Kidney (tissue), 14 donors: ENCODE measurements around the gene CRB2. TPM values are rescaled to one million over a fixed set of nuclear protein-coding genes. Genes with fewer than 3 reads are reported as not detected.

Experiments
- DNase-seq, 5 donors: peaks; one replicate each; pipeline ENCODE4 v3.0.0-alpha.2; 2013 to 2020
- FAIRE-seq: peaks from 2 replicates; lab custom pipeline; 2012; peaks lifted over from hg19 to GRCh38; lab: Jason Lieb, UNC
- H3K27ac ChIP-seq, 2 donors: one replicate each; pipeline ENCODE4 v1.7.0; 2013; ENCODE audit warnings: low read depth in 2 of 2, low read length in 2 of 2, inconsistent platforms in 1 of 2
- H3K27me3 ChIP-seq: one replicate; pipeline ENCODE4 v1.7.1; 2013; ENCODE audit warnings: low read length, inconsistent platforms; ENCODE audit not compliant: control insufficient read depth, insufficient read depth
- H3K36me3 ChIP-seq, 3 donors: one replicate each; pipeline versions ENCODE4 v1.7.0 to v1.7.1; 2013; ENCODE audit warnings: low read length in 3 of 3, control low read depth in 1 of 3, inconsistent platforms in 1 of 3; ENCODE audit not compliant: insufficient read depth in 3 of 3, control insufficient read depth in 2 of 3
- H3K4me1 ChIP-seq, 3 donors: one replicate each; pipeline versions ENCODE4 v1.7.0 to v1.7.1; 2013; ENCODE audit warnings: low read length in 3 of 3, inconsistent platforms in 1 of 3, low read depth in 1 of 3; ENCODE audit not compliant: control insufficient read depth in 2 of 3, insufficient read depth in 2 of 3
- H3K4me3 ChIP-seq, 3 donors: one replicate each; pipeline versions ENCODE4 v1.7.0 to v1.8.1; 2013; ENCODE audit warnings: low read length in 3 of 3, control low read depth in 1 of 3, inconsistent platforms in 1 of 3
- H3K9ac ChIP-seq, 3 donors: one replicate each; pipeline versions ENCODE4 v1.7.0 to v1.7.1; 2013; ENCODE audit warnings: low read length in 3 of 3, control low read depth in 1 of 3, inconsistent platforms in 1 of 3
- H3K9me3 ChIP-seq, 3 donors: one replicate each; pipeline versions ENCODE4 v1.7.0 to v1.7.1; 2013; ENCODE audit warnings: low read length in 3 of 3, control low read depth in 1 of 3, inconsistent platforms in 1 of 3; ENCODE audit not compliant: control insufficient read depth in 2 of 3, insufficient read depth in 1 of 3
- CTCF ChIP-seq: IDR thresholded peaks from 3 replicates; pipeline ENCODE4 v1.5.1; 2012; ENCODE audit warnings: mild to moderate bottlenecking, moderate library complexity, borderline replicate concordance; ENCODE audit not compliant: insufficient read depth; ENCODE audit errors: extremely low read depth
- intact Hi-C: fragments of 100-400 bp; cut with DNase I; formaldehyde crosslinking; loops from one replicate; pipeline ENCODE4 v1.11.1; 2022
- polyA plus RNA-seq: library from polyadenylated mRNA; stranded (reverse); fragments of 350-450 nt; fragmentation: Illumina TruSeq; extraction: RNeasy Lipid Tissue Mini Kit (QIAGEN cat#74804); gene quantifications from one replicate; pipeline ENCODE4 v1.2.3, GENCODE V29; 2014; ENCODE audit warnings: low read depth, low replicate concordance; ENCODE audit not compliant: insufficient read depth
- total RNA-seq: library from RNA; stranded (reverse); fragmentation: NEBNext Ultra II Directional; extraction: Animal tissue kit (Norgen Biotek cat#: 25700); gene quantifications from one replicate; pipeline ENCODE4 v1.2.1, GENCODE V29; 2021
- donor health status: control.
- donor health status: control.
- donor health status: control.
- donor health status: control.
- donor health status: control.
- donor health status: DM: yes; HTN: yes; CAD: no.
- donor health status: Normal renal cell carcinoma (clear cell type).

The CRB2 gene
- total and polyA plus RNA-seq, 2 donors from 2014 or later, result 0.88 to 8.4 TPM

DNA sequence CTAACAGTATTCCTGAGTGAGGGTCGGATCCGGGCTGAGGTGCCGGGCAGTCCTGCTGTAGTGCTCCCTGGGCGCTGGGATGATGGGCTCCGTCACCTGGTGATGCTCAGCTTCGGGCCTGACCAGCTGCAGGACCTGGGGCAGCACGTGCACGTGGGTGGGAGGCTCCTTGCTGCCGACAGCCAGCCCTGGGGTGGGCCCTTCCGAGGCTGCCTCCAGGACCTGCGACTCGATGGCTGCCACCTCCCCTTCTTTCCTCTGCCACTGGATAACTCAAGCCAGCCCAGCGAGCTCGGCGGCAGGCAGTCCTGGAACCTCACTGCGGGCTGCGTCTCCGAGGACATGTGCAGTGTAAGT, 15.2 kb downstream of the CRB2 start:
- no peak overlapping the region for H3K27ac ChIP-seq
- peak in 2 of 5 donors; percentile 41 to 72 for DNase-seq
- no peak overlapping the region for H3K4me3 ChIP-seq
- TF ChIP-seq CTCF, result no peak
- FAIRE-seq, result no peak
- H3K27me3 ChIP-seq, result no peaks in the 10 kb centered on the region
- H3K9ac ChIP-seq, result no peak overlapping the region
- no peaks in the 10 kb centered on the region for H3K9me3 ChIP-seq
- H3K4me1 ChIP-seq, result peaks cover 0 to 10% (median 0%) of the 10 kb centered on the region in 3 donors
- no peaks in the 10 kb centered on the region for H3K36me3 ChIP-seq
- intact Hi-C loops, result no loop called here

- no peaks in the 10 kb centered on the region for H3K9me3 ChIP-seq
- DNase-seq (peak in 1 of 5 donors; percentile 64), FAIRE-seq (no peak)
- no peaks in the 10 kb centered on the region for H3K36me3 ChIP-seq
- peaks cover 0 to 10% (median 0%) of the 10 kb centered on the region in 3 donors for H3K4me1 ChIP-seq
- H3K9ac ChIP-seq, result no peak overlapping the region
- no peak overlapping the region for H3K4me3 ChIP-seq
- no peak for TF ChIP-seq CTCF
- no peaks in the 10 kb centered on the region for H3K27me3 ChIP-seq
- intact Hi-C loops, result no loop called here
- H3K27ac ChIP-seq, result no peak overlapping the region
Observed at GRCh38 chr9:123371805-123372590, 16.0 kb downstream of the CRB2 start.

GRCh38 chr9:123372766-123373446, 16.9 kb downstream of the CRB2 start:
- Histone ChIP-seq H3K27me3 (no peaks in the 10 kb centered on the region), H3K27ac (no peak overlapping the region), H3K9me3 (no peaks in the 10 kb centered on the region), H3K4me3 (no peak overlapping the region), H3K4me1 (peaks cover 0 to 10% (median 0%) of the 10 kb centered on the region in 3 donors), H3K36me3 (no peaks in the 10 kb centered on the region), H3K9ac (no peak overlapping the region)
- DNase-seq (peak in 1 of 5 donors; percentile 69), FAIRE-seq (no peak)
- no peak for TF ChIP-seq CTCF
- intact Hi-C loops, result no loop called here
